ENCODE measurements around the gene PSMD10. TPM values are rescaled to one million over a fixed set of nuclear protein-coding genes. Genes with fewer than 3 reads are reported as not detected.

The PSMD10 gene
- polyA plus RNA-seq, 2 of the 4 experiments (the other 2 are of a cell fraction): 109 to 163 TPM

- no peak overlapping the region; a peak in 1 of 6 replicates for H3K27ac ChIP-seq
- peak overlapping the region; percentile 1; the same call in 2 of the 3 replicates for H3K4me2 ChIP-seq
- no peak overlapping the region for H3K4me3 ChIP-seq
- ChIA-PET CTCF (interaction anchor here (0.8 to 2.2 kb wide), 7 partner anchors 8 to 417 kb away, joined by 3 to 12 read pairs (median 3); no protein-coding TSS in a partner anchor), POLR2A (interaction anchor here (0.6 to 0.9 kb wide), 2 partner anchors 20 to 726 kb away, joined by 3 to 4 read pairs; partner anchors contain the start of genes ATG4A and PSMD10)
- TF ChIP-seq ZFP36 (IDR thresholded peaks at IDR 0.05; ENCODE audit: borderline replicate concordance, partially characterized antibody): no peak
- no peak for TF ChIP-seq ZSCAN20 (CRISPR knock-in tag; IDR thresholded peaks at IDR 0.05)
- no peak for TF ChIP-seq NR3C1 (IDR thresholded peaks at IDR 0.05)
- TF ChIP-seq FOSL2 (IDR thresholded peaks at IDR 0.05): no peak
- peak; percentile 39 for TF ChIP-seq FOSL2 (CRISPR knock-in tag; IDR thresholded peaks at IDR 0.05)
- TF ChIP-seq JUN (IDR thresholded peaks at IDR 0.05): no peak
- TF ChIP-seq RCOR1 (IDR thresholded peaks at IDR 0.05; ENCODE audit: low read depth, low read length): no peak
- H3K9me3 ChIP-seq: no peaks in the 10 kb centered on the region
- H3K4me1 ChIP-seq: peaks cover 15% of the 10 kb centered on the region; the same call in 2 of the 3 replicates
- ATAC-seq (peak; percentile 50 to 55; a peak in 2 of 6 replicates), FAIRE-seq (no peak), DNase-seq (ENCODE audit: low read depth in 1 of 2, low spot score in 1 of 2) (peak in 1 of 2 experiments; percentile 10)
- 31% methylated on average over 4 of the region's 4 CpGs for WGBS (ENCODE audit: missing lambda C conversion rate)
Measured at GRCh38 chrX:108070891-108071290, 20.5 kb downstream of the PSMD10 start.

GRCh38 chrX:108068121-108068520, 23.2 kb downstream of the PSMD10 start:
- Histone ChIP-seq H3K4me2 (no peak overlapping the region), H3K9me3 (no peaks in the 10 kb centered on the region), H3K4me3 (no peak overlapping the region), H3K4me1 (peaks cover 15% of the 10 kb centered on the region; the same call in 2 of the 3 replicates), H3K27ac (no peak overlapping the region)
- TF ChIP-seq PBX3 (IDR thresholded peaks at IDR 0.05) (no peak), BCL3 (IDR thresholded peaks at IDR 0.05) (no peak), MAZ (IDR thresholded peaks at IDR 0.05; ENCODE audit: borderline replicate concordance, low read depth, low read length) (no peak), POLR2A (IDR thresholded peaks at IDR 0.05; ENCODE audit: low read length) (no peak), EP300 (IDR thresholded peaks at IDR 0.05) (no peak), REST (IDR thresholded peaks at IDR 0.05) (no peak), NFE2L2 (conservative IDR thresholded peaks at IDR 0.05; ENCODE audit: low read length) (no peak), USF2 (IDR thresholded peaks at IDR 0.05) (no peak), RAD21 (conservative IDR thresholded peaks at IDR 0.05 in 1 of 2, IDR thresholded peaks at IDR 0.05 in 1 of 2) (no peak), EHF (CRISPR knock-in tag; IDR thresholded peaks at IDR 0.05) (no peak), HES2 (IDR thresholded peaks at IDR 0.05) (no peak), CEBPB (IDR thresholded peaks at IDR 0.05) (no peak), GATA3 (IDR thresholded peaks at IDR 0.05; ENCODE audit: borderline replicate concordance) (no peak), HOXB13 (CRISPR knock-in tag; IDR thresholded peaks at IDR 0.05; ENCODE audit: low read depth) (no peak), HOXA7 (CRISPR knock-in tag; IDR thresholded peaks at IDR 0.05) (no peak), NPAS2 (CRISPR knock-in tag; IDR thresholded peaks at IDR 0.05; ENCODE audit: borderline replicate concordance) (no peak)
- DNase-seq (ENCODE audit: low read depth in 1 of 2, low spot score in 1 of 2) (no peak), ATAC-seq (no peak), FAIRE-seq (no peak)
- ChIA-PET POLR2A (no interaction called here), CTCF (interaction anchor here (1.1 to 2.0 kb wide), 3 partner anchors 45 to 255 kb away, joined by 3 to 9 read pairs (median 3); no protein-coding TSS in a partner anchor)
- 76% methylated on average over 1 of the region's 1 CpG for WGBS (ENCODE audit: missing lambda C conversion rate)

All from A549 (cell line).